ENCODE data around the gene TCEAL8.
A peak's percentile ranks its signal among the peaks of the same experiment; 100 is the strongest.

TCEAL8 gene, protein sequence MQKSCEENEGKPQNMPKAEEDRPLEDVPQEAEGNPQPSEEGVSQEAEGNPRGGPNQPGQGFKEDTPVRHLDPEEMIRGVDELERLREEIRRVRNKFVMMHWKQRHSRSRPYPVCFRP

DNA sequence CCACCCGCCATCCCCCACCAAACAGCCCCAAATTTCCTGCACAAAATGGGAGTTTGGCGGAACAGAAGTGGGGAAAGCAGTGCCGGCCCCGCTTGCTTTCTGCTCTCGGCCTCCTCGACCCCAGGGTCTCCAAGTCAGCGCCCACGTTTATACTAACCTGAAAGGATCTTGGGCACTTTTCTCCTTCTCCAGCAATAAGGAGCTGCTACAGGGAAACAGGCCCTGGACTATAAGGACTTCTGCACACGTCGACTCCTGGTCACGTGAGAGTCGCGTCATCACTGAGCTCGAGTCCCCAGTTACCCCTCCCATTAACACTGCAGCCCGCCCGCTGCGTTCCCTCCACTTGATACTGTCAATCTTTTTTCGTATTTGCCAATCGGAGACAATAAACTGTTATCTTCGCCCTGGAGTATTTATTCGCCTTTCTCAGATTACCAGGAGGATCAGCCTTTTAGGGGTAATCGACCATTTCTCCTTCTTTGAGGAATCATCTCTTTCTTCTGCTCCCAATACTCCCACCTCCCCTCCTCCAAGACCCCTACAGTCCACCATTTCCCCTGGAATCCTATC lies at the start of gene TCEAL8:
TCEAL8 (minus strand) TSS at position 235 of the 573 bp plus-strand sequence. CDS start 1,176 bp downstream, outside the sequence.
- H3K9me3 Mint-ChIP-seq, result no peaks in the 10 kb centered on the region
- DNase-seq (peak; percentile 21 to 55), ATAC-seq (peak; percentile 83)
- no peaks in the 10 kb centered on the region for H3K27me3 Mint-ChIP-seq
- H3K27ac Mint-ChIP-seq, result peak within 1 kb of the TSS; percentile 84 to 99
- peaks cover 17% of the 10 kb centered on the region for H3K4me1 Mint-ChIP-seq
- H3K4me3 Mint-ChIP-seq, result peak within 1 kb of the TSS; percentile 96 to 98

DNA sequence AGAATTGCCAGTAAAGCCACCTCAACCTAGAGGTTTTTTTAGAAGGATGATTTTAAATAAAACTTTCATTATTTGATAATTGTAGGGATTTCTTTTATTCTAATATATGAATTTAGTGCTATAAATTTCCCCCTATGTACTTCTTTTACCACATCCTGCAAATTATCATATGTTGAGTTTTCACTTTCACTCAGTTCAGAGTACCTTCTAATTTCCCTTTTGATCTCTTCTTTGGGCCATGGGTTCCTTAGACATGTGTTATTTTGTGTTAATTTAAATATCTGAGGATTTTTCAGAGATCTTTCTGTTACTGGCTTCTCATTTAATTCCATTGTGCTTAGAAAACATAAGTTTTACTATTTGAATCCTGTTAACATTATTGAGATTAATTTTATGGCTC lies 49.8 kb upstream of the TCEAL8 start:
- no peak for DNase-seq
- Mint-ChIP-seq H3K4me3 (no peak overlapping the region), H3K27ac (no peak overlapping the region), H3K4me1 (peaks cover 8% of the 10 kb centered on the region), H3K9me3 (no peaks in the 10 kb centered on the region), H3K27me3 (no peaks in the 10 kb centered on the region)
- peak; percentile 77 for ATAC-seq

DNA sequence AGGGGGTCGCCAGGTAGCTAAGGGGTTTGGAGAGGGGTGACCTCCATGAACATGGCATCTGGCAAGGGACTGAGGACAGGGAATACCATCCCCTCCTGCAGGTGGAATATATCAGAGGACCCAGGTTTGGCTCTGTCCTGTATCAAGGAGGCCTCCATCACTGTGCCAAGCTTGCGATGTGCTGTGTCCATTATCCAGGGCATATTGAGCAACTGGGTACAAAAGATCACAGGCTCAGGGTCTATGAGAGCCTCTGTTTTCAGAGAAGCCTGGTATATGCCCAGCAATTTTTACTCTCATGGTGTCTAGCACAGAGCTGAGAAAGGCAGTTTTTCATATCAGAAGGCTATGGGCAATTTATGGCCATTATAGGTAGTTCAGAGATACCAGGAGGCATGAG lies 38.2 kb upstream of the TCEAL8 start:
- no peak for DNase-seq
- no peak overlapping the region for H3K4me3 Mint-ChIP-seq
- no peak overlapping the region for H3K27ac Mint-ChIP-seq
- H3K4me1 Mint-ChIP-seq, result no peaks in the 10 kb centered on the region
- no peak for ATAC-seq
- no peaks in the 10 kb centered on the region for H3K27me3 Mint-ChIP-seq
- no peaks in the 10 kb centered on the region for H3K9me3 Mint-ChIP-seq

DNA sequence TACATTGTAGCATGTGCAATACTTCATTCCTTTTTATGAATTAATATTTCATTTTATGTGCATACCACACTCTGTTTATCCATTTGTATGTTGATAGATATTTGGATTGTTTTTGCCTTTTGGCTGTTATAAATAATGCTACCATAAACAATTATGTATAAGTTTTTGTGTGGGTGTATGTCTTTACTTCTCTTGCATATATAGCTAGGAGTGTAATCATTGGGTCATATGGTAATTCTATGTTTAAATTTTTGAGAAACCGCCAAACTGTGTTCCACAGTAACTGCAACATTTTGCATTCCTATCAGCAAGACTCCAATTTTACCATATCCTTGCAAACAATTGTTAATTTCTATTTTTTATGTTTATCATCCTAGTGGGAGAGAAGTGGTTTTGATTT lies 24.7 kb upstream of the TCEAL8 start:
- no peak for ATAC-seq
- no peak overlapping the region for H3K4me3 Mint-ChIP-seq
- H3K27me3 Mint-ChIP-seq, result peaks cover 56% of the 10 kb centered on the region
- H3K27ac Mint-ChIP-seq, result no peak overlapping the region
- H3K4me1 Mint-ChIP-seq, result peaks cover 11% of the 10 kb centered on the region
- no peak for DNase-seq
- no peaks in the 10 kb centered on the region for H3K9me3 Mint-ChIP-seq

DNA sequence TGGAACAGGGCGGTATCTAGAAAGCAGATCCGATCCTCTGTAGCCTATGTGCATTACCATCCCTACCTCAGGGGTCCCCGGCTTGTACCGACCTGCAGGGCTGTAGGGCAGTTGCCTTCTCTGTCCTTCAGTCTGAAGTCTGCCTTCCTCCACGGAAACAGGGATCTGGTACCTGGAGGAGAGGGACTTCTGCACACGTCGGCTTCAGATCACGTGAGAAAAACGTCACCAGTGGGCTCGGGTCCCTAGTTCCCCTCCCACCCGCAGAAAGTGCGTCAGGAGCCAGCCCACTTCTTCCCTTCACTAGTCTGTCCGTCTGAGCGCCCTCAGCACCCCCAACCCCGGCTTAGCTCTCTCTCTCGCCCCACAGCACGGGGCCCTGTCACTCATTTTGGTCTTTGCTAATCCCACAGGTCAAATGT lies 21.6 kb upstream of the TCEAL8 start, which contains the start of gene TCEAL5:
TCEAL5 (minus strand) TSS at position 170 of the 422 bp plus-strand sequence. CDS start 2,187 bp downstream, outside the sequence.
- Mint-ChIP-seq H3K27me3 (peaks cover 64% of the 10 kb centered on the region), H3K4me1 (peaks cover 11% of the 10 kb centered on the region), H3K4me3 (peak within 1 kb of the TSS; percentile 73 to 77), H3K27ac (no peak within 1 kb of the TSS), H3K9me3 (no peaks in the 10 kb centered on the region)
- DNase-seq (no peak), ATAC-seq (no peak)

DNA sequence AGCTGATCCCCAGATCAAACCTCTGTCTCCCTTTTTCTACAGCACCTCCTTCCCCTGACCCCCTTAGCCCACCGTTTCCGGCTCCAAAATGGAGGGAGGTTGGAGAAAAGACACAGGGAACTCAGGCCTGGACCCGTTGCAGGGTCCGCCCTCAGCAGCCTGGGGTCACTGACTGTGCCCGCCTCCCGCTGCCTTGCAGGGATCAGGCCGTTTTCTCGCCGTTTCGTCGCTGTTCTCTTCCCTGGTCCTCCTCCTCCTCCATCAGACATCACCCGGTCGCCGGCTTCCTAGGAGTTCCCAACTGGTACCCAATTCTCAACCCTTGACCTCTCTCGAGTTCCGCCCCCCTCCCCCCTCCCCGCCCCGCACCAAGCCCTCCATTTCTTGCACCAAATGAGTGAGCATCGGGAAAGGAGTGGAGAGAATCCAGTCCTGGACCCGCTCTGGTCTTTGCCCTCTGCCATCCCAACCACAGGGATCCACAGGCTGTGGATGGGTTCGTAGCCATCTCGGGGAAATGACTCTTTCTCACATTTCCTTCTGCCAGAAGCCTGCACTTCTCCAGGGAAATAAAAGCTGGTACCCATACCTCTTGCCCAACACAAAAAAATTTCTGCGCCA lies 21.1 kb upstream of the TCEAL8 start:
- DNase-seq, result no peak
- no peak for ATAC-seq
- H3K27me3 Mint-ChIP-seq, result peaks cover 64% of the 10 kb centered on the region
- H3K27ac Mint-ChIP-seq, result no peak overlapping the region
- peak overlapping the region; percentile 73 to 77 for H3K4me3 Mint-ChIP-seq
- no peaks in the 10 kb centered on the region for H3K9me3 Mint-ChIP-seq
- peaks cover 11% of the 10 kb centered on the region for H3K4me1 Mint-ChIP-seq

DNA sequence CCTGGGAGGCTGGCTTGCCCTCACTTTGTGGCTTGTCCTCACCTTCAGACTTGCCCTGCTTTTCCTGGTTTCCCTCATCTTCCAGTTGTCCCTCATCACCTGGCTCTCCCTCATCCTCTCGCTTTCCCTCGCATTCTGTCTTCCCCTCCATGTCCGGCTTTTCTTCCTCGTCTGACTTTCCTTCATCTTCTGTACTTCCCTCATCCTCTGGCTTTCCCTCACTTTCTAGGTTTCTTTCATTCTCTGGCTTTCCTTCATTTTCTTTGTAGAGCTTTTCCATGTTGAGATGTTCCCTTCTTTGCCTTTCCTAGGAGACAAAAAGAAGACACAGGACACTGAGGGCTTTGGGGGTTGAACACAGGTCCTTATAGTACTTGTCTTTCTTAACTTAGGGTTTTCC lies 19.3 kb upstream of the TCEAL8 start:
- ATAC-seq (no peak), DNase-seq (no peak)
- peaks cover 11% of the 10 kb centered on the region for H3K4me1 Mint-ChIP-seq
- peaks cover 55% of the 10 kb centered on the region for H3K27me3 Mint-ChIP-seq
- no peak overlapping the region for H3K27ac Mint-ChIP-seq
- no peaks in the 10 kb centered on the region for H3K9me3 Mint-ChIP-seq
- no peak overlapping the region for H3K4me3 Mint-ChIP-seq

DNA sequence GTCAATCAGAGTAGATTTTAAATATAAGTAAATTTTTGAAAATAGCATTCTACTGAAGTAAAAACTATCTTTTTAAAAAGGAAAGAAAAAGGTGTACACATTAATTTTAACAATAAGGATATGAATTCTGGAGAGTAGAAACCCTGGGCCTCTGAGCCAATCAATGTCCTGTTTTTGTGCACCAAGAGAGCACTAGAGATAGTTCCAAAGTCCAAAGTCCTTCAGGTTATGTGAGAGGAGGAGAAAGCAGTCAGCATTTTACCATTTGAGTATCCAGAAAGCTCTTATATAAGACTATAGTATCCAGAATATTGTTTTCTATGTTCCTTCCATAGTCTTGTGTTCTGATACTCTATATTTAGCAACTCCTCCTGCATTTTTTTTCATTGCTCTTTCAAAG lies 3.3 kb upstream of the TCEAL8 start:
- DNase-seq, result no peak
- Mint-ChIP-seq H3K9me3 (no peaks in the 10 kb centered on the region), H3K4me3 (no peak overlapping the region), H3K27ac (no peak overlapping the region), H3K4me1 (peaks cover 12% of the 10 kb centered on the region), H3K27me3 (peaks cover 7% of the 10 kb centered on the region)
- ATAC-seq, result no peak

DNA sequence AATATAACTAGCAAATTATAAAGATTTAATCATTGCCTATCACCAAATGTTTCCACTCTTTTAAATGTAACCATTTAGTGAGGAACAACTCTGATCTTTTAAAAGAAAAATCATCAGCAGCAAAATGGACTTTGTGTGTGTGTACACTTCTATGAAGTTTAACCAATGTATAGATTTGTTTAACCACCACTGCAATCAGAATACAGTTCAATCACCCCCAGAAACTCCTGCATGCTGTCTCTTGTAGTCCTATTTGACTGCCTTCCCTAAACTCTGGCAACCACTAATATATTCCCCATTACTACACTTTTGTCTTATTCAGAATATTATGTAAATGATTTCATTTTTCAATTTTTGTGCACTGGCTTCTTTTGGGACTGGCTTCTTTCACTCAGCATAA lies 1.7 kb upstream of the TCEAL8 start:
- ATAC-seq (no peak), DNase-seq (no peak)
- Mint-ChIP-seq H3K27ac (no peak overlapping the region), H3K27me3 (no peaks in the 10 kb centered on the region), H3K9me3 (no peaks in the 10 kb centered on the region), H3K4me1 (peaks cover 17% of the 10 kb centered on the region), H3K4me3 (no peak overlapping the region)

DNA sequence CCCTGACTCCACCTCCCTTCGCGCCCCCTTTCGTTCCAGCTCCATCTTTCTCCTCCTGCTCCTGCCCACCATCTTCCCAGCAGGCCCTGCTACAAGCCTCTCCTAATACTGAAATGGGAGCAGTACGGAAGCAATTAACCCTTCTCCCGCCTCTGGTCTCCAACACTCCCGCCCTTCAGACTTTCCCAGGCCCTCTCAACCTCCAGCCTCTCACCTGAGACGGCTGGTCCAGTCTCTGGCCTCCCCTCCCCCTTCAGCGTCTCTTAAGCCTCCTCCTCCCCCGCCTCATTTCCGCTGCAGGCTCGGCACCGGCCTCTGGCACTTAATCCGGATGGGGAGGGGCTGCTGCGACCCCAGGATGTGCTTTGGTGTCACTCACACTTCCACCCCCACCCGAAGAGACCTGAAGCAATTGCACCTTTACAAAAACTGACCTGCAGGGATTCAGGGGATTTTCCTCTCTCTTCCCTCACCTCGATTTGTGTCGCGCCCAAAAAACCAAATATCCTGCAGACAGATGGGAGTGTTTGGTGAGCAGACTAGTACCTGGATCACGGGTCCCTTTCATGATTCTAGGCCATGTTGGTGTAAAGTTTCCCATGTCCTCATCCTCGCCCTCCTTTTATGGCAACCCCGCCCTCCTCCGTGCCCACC lies 657 bp downstream of the TCEAL8 start:
- no peaks in the 10 kb centered on the region for H3K9me3 Mint-ChIP-seq
- H3K4me3 Mint-ChIP-seq, result peak overlapping the region; percentile 96 to 98
- H3K4me1 Mint-ChIP-seq, result peaks cover 17% of the 10 kb centered on the region
- H3K27me3 Mint-ChIP-seq, result no peaks in the 10 kb centered on the region
- peak overlapping the region; percentile 84 to 99 for H3K27ac Mint-ChIP-seq
- ATAC-seq, result peak; percentile 83
- peak in 1 of 2 donors; percentile 56 for DNase-seq

DNA sequence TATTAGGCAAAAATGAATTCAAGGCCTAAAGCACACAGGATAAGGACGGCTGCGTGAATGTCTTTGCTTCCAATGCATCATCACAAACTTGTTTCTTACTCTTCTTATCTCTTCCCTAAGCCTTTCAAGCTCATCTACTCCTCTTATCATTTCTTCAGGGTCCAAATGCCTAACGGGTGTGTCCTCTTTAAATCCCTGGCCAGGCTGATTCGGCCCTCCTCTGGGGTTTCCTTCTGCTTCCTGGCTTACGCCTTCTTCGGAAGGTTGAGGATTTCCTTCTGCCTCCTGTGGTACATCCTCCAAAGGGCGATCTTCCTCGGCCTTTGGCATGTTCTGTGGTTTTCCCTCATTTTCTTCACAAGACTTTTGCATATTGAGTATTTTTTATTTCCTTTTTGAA lies 1.3 kb downstream of the TCEAL8 start:
- Mint-ChIP-seq H3K27me3 (no peaks in the 10 kb centered on the region), H3K9me3 (no peaks in the 10 kb centered on the region), H3K4me3 (peak overlapping the region; percentile 96 to 98), H3K4me1 (peaks cover 17% of the 10 kb centered on the region), H3K27ac (peak overlapping the region; percentile 57 to 99)
- ATAC-seq (no peak), DNase-seq (no peak)

DNA sequence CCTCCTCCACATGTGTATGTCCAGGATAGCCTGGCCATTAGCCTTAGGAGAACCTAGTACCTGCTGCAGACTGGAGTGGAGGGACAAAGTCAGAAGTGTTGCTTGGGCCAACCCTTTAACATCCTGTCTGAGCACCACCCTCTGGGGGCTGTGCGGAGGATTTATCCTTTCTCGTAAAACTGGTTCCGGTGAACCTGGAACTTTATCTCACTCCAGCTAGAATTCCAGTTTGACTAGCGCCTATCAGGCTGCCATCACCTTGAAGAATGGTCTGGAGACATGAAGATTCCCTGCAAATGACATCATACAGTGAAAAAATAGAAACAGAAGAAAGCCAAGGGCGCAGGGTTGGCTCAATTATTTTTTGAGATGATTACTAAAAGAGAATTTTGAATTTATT lies 4.0 kb downstream of the TCEAL8 start:
- Mint-ChIP-seq H3K27ac (no peak overlapping the region), H3K27me3 (no peaks in the 10 kb centered on the region), H3K4me1 (peaks cover 17% of the 10 kb centered on the region), H3K4me3 (no peak overlapping the region), H3K9me3 (no peaks in the 10 kb centered on the region)
- DNase-seq (no peak), ATAC-seq (no peak)

DNA sequence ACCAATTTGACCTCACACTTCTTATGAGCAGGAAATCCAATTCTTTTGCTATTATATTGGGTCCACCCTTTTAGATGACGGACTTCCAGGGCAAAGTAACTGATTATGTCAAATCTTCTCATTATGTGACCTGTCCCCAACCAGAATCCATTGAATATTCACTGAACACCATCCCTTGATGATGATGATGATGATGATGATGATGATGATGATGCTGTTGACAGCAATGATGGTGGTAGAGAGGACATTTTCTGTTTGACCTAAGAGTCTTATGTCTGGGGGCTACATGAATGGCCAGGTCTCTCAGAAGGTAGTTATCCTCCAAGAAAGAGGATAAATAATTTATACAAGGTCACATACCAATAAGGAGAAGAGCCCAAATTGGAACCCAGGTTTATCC lies 5.2 kb downstream of the TCEAL8 start:
- Mint-ChIP-seq H3K9me3 (no peaks in the 10 kb centered on the region), H3K27me3 (no peaks in the 10 kb centered on the region), H3K27ac (no peak overlapping the region), H3K4me3 (no peak overlapping the region), H3K4me1 (peaks cover 17% of the 10 kb centered on the region)
- DNase-seq (no peak), ATAC-seq (no peak)

DNA sequence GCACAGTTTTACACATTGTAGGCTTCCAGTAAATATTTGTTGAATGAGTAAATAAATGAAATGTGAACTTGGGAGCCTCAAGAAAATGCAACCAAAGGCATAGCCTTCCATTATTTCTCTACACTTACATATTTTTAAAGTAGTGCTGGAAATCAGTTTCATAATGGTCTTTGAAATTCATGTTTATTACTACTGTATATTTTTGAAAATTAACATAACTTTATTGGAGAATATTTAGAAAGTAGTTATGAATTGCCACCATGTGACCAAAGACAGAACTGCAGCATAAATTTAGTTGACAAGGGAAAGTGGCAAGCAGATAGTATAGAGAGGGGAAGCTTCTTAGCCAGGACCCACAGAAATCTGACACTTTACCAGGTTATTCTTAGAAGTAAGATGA lies 6.4 kb downstream of the TCEAL8 start:
- Mint-ChIP-seq H3K27me3 (no peaks in the 10 kb centered on the region), H3K9me3 (no peaks in the 10 kb centered on the region), H3K4me3 (no peak overlapping the region), H3K4me1 (peaks cover 8% of the 10 kb centered on the region), H3K27ac (no peak overlapping the region)
- ATAC-seq (no peak), DNase-seq (no peak)

DNA sequence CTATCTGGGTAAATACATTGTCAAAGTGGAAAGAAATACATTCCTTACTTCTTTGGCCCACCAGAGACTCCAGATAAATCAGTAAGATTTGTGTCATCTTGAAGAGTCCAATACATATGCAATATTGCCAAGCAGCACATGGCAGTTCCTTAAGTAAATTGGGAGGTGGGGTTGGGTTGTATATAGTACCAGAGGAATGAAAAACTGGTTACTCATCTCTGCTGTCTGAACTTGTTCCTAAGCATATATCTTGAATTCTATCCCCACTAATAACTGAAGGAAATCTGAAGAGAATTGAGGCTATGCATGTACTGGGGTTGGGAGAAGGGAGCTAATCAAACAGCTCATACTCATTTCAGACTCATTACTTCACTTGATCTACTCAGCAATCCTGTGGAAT lies 14.8 kb downstream of the TCEAL8 start:
- no peak for DNase-seq
- no peak for ATAC-seq
- Mint-ChIP-seq H3K4me3 (no peak overlapping the region), H3K9me3 (no peaks in the 10 kb centered on the region), H3K27ac (no peak overlapping the region), H3K27me3 (peaks cover 15% of the 10 kb centered on the region), H3K4me1 (no peaks in the 10 kb centered on the region)

DNA sequence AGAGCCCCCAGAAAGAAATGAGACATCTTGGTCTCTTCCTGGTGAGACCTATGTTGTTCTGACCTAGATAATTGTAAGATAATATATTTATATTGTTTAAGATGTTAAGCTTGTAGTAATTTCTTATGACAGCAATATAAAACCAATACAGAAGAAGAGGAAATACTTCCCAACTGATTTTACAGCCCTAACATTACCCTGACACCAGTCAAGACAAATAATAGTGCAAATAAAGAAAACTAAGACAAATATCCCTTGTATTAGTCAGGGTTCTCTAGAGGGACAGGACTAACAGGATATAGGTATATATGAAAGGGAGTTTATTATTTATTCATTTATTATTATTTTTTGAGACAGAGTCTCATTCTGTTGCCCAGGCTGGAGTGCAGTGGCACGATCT lies 18.7 kb downstream of the TCEAL8 start:
- H3K4me1 Mint-ChIP-seq, result no peaks in the 10 kb centered on the region
- DNase-seq (no peak), ATAC-seq (no peak)
- H3K4me3 Mint-ChIP-seq, result no peak overlapping the region
- H3K27ac Mint-ChIP-seq, result no peak overlapping the region
- H3K27me3 Mint-ChIP-seq, result no peaks in the 10 kb centered on the region
- H3K9me3 Mint-ChIP-seq, result no peaks in the 10 kb centered on the region

Data from stimulated activated naive CD8-positive, alpha-beta T cell treated with anti-CD3 and anti-CD28 coated beads, Interleukin-15, amount 100 ng/mL, for 72 hours (primary cell).